Endodermal cell (in vitro differentiated cells): ENCODE measurements around the gene COLQ. TPM values are rescaled to one million over a fixed set of nuclear protein-coding genes. Genes with fewer than 3 reads are reported as not detected.

Source experiments
- DNase-seq: peaks from one replicate; pipeline ENCODE4 v3.0.0-alpha.2; 2017
- H3K27ac ChIP-seq: 2 replicates; pipeline ENCODE4 v1.5.1; 2013; ENCODE audit warnings: mild to moderate bottlenecking, low read depth, low read length, moderate library complexity
- H3K27me3 ChIP-seq: 2 replicates; pipeline ENCODE4 v1.6.1; 2013; ENCODE audit warnings: mild to moderate bottlenecking, low read length, moderate library complexity; ENCODE audit not compliant: insufficient read depth, control insufficient read depth, poor library complexity, severe bottlenecking
- H3K36me3 ChIP-seq: 2 replicates; pipeline ENCODE4 v1.7.0; 2013; ENCODE audit warnings: mild to moderate bottlenecking, low read length, moderate library complexity; ENCODE audit not compliant: control insufficient read depth, insufficient read depth
- H3K4me1 ChIP-seq: one replicate; pipeline ENCODE4 v1.7.0; 2013; ENCODE audit warnings: low read length; ENCODE audit not compliant: control insufficient read depth, insufficient read depth
- H3K4me3 ChIP-seq: 2 replicates; pipeline ENCODE4 v1.5.1; 2013; ENCODE audit warnings: mild to moderate bottlenecking, low read length, moderate library complexity
- H3K9ac ChIP-seq: 2 replicates; pipeline ENCODE4 v1.6.1; 2013; ENCODE audit warnings: mild to moderate bottlenecking, low read length, moderate library complexity; ENCODE audit not compliant: poor library complexity, severe bottlenecking; ENCODE audit errors: extremely low read depth
- H3K9me3 ChIP-seq: 2 replicates; pipeline ENCODE4 v1.6.1; 2013; ENCODE audit warnings: mild to moderate bottlenecking, low read length, moderate library complexity; ENCODE audit not compliant: control insufficient read depth
- H3K27ac Mint-ChIP-seq: 2 replicates; pipeline ENCODE4 v1.8.0; 2020; ENCODE audit warnings: mixed read lengths
- H3K27me3 Mint-ChIP-seq: 2 replicates; pipeline ENCODE4 v1.8.0; 2021; ENCODE audit warnings: mild to moderate bottlenecking, mixed read lengths; ENCODE audit not compliant: insufficient read depth
- H3K36me3 Mint-ChIP-seq: 2 replicates; pipeline ENCODE4 v1.8.0; 2020; ENCODE audit warnings: low read depth, mixed read lengths
- H3K4me1 Mint-ChIP-seq: 2 replicates; pipeline ENCODE4 v1.8.0; 2020; ENCODE audit warnings: mixed read lengths
- H3K4me3 Mint-ChIP-seq: 2 replicates; pipeline ENCODE4 v1.8.0; 2020; ENCODE audit warnings: mild to moderate bottlenecking, moderate library complexity, mixed read lengths
- H3K9me3 Mint-ChIP-seq: 2 replicates; pipeline ENCODE4 v1.8.0; 2020; ENCODE audit warnings: mild to moderate bottlenecking, mixed read lengths
- CTCF ChIP-seq: fragments of 200-600 bp; sonication (generic); conservative IDR thresholded peaks from 2 replicates; pipeline ENCODE4 v1.5.0; 2021; ENCODE audit warnings: antibody characterized with exemption, mild to moderate bottlenecking
- WGBS, 2 experiments: methylation state at CpG; one replicate each; pipeline versions ENCODE4 v1.1.5 to v1.1.7; 2013; ENCODE audit warnings: missing lambda C conversion rate in 2 of 2, mixed read lengths in 1 of 2; ENCODE audit not compliant: insufficient coverage in 1 of 2, insufficient read length in 1 of 2; 5-methylcytosine and 5-hydroxymethylcytosine counted together
- total RNA-seq, 2 donors: library from RNA; stranded (reverse); fragmentation: NEBNext Ultra II Directional in 1 of 2; extraction: Animal tissue kit (Norgen Biotek cat#: 25700) in 1 of 2; gene quantifications; 2 replicates in 1 of 2; 3 replicates in 1 of 2; pipeline ENCODE4 v1.2.1, GENCODE V29; 2021

Gene COLQ
- total RNA-seq, 2 donors from 2014 or later = 3.1 to 7.3 TPM

GRCh38 chr3:15498431-15499214 is 22.9 kb downstream of the COLQ start:
- Mint-ChIP-seq H3K27ac (no peak overlapping the region), H3K27me3 (peaks cover 2% of the 10 kb centered on the region), H3K4me3 (no peak overlapping the region), H3K4me1 (peaks cover 15% of the 10 kb centered on the region), H3K9me3 (no peaks in the 10 kb centered on the region), H3K36me3 (no peaks in the 10 kb centered on the region)
- peak overlapping the region; percentile 38 for H3K27ac ChIP-seq
- WGBS, 2 experiments = 76 to 85% methylated on average over 7 to 14 of the region's 14 CpGs
- no peak overlapping the region for H3K9ac ChIP-seq
- peaks cover 5% of the 10 kb centered on the region for H3K4me1 ChIP-seq
- H3K9me3 ChIP-seq = no peaks in the 10 kb centered on the region
- H3K27me3 ChIP-seq = no peaks in the 10 kb centered on the region
- no peak overlapping the region for H3K4me3 ChIP-seq
- H3K36me3 ChIP-seq = no peaks in the 10 kb centered on the region
- no peak for DNase-seq
- no peak for TF ChIP-seq CTCF

- Histone ChIP-seq H3K9me3 (no peaks in the 10 kb centered on the region), H3K27ac (no peak overlapping the region), H3K36me3 (no peaks in the 10 kb centered on the region), H3K27me3 (no peaks in the 10 kb centered on the region), H3K4me1 (peaks cover 5% of the 10 kb centered on the region), H3K4me3 (no peak overlapping the region), H3K9ac (no peak overlapping the region)
- 83 to 92% methylated on average over 3 to 4 of the region's 4 CpGs for WGBS, 2 experiments
- Mint-ChIP-seq H3K27me3 (peaks cover 2% of the 10 kb centered on the region), H3K27ac (no peak overlapping the region), H3K4me1 (peaks cover 15% of the 10 kb centered on the region), H3K4me3 (no peak overlapping the region), H3K9me3 (no peaks in the 10 kb centered on the region), H3K36me3 (no peaks in the 10 kb centered on the region)
- no peak for TF ChIP-seq CTCF
- no peak for DNase-seq
These were observed 23.5 kb downstream of the COLQ start for GRCh38 chr3:15497964-15498363.

GRCh38 chr3:15496341-15496664 is 25.2 kb downstream of the COLQ start:
- Mint-ChIP-seq H3K27ac (no peak overlapping the region), H3K4me1 (peaks cover 15% of the 10 kb centered on the region), H3K4me3 (no peak overlapping the region), H3K36me3 (no peaks in the 10 kb centered on the region), H3K27me3 (peaks cover 3% of the 10 kb centered on the region), H3K9me3 (no peaks in the 10 kb centered on the region)
- TF ChIP-seq CTCF = no peak
- H3K9ac ChIP-seq = no peak overlapping the region
- peak overlapping the region; percentile 12 for H3K27ac ChIP-seq
- no peaks in the 10 kb centered on the region for H3K9me3 ChIP-seq
- H3K36me3 ChIP-seq = no peaks in the 10 kb centered on the region
- 79 to 87% methylated on average over 8 of the region's 8 CpGs for WGBS, 2 experiments
- DNase-seq = no peak
- no peak overlapping the region for H3K4me3 ChIP-seq
- no peaks in the 10 kb centered on the region for H3K27me3 ChIP-seq
- peaks cover 5% of the 10 kb centered on the region for H3K4me1 ChIP-seq
